ENCODE measurements around the gene CCSAP.
"Not testable (repeated sequence)": the region's sequence is repeated elsewhere in the genome, so short reads cannot be mapped to it uniquely, and the experiment has no call there.

CCSAP gene

DNA sequence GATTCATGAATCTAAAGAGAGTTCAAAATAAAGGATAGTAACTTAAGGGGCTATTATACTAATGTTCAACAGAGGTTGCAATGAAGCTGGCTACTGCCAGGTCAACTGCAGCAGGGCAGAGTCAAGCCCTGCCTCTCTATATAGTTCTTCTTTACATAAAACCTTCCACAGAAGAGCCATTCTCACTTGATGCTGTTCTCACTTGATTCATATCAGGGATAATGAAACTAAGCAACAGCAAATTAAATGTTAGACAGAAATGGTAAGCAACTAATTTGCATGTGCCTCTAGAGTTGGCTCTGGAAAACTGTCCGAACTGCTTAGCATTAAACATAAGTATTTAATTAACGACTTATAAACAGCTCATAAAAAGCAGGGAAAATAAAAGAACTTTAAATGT, 17.4 kb downstream of the CCSAP start:
- no peak for DNase-seq

DNA sequence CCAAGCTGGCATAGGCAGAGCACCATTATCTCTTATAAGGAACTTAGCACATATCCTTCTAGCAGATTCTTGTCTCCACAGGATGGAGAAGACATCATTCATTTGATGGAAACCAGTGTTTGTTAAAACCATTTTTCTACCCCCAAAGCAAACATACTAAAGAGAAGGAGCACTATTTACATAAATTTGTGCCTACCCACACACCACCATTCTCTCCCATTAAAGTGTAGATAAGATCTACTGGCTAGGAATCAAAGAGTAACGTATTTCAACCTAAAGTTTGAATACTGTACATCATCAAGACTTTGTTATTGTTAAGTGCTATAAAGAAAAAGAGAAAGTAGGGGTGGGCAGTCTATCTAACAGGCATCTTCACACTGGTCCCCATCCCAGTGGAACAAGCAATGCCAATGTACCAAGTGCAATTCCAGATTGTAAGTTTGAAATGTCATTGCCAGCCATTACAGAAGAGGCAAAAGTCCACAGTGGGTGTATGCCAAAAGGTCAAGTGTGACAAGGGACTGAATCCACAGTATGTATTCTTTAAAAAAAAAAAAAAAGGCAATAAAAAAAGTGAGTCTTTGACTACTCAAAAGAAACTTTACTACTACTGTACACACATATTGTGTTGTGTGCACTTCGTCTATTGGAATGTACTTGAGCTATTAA, 18.8 kb downstream of the CCSAP start:
- no peak for DNase-seq

DNA sequence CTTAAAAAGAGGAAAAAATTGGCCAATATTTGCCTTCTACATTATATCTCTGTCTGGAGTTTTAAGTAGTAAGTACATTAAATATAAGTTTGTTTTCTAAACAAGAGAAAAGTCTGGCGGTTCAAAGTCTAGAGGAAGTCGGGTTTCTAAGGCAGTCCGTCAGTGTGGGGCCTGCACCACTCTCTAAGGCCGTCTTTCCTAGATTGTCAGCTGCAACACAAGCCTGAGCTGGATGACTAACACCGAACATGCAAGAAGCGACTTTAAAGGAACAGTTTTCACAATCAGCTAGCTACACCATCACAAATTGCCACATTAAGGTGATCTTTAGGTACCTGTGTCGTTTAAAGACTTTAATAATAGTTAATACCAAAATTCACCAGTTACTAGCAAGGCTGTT, 19.6 kb downstream of the CCSAP start:
- no peak for DNase-seq

DNA sequence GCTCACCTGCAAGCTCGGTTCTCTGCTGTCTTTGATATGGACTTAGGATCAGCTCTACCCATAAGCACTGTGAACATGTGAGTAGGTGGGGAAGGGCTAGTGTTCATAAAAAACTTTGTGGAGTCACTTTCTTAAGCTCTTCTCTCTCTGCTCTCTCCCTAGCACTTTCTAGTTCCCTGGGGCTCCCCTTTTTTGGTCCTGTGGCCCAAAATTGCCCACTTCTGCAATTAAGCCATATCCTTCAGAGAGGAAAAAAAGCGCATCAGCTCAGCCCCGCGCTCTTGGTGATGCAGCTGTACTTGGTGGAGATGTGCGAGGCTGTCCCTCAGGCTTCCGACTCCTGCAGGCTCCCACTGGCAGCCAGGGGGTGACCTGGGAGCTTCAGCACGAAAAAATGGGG, 23.4 kb downstream of the CCSAP start:
- DNase-seq: no peak

DNA sequence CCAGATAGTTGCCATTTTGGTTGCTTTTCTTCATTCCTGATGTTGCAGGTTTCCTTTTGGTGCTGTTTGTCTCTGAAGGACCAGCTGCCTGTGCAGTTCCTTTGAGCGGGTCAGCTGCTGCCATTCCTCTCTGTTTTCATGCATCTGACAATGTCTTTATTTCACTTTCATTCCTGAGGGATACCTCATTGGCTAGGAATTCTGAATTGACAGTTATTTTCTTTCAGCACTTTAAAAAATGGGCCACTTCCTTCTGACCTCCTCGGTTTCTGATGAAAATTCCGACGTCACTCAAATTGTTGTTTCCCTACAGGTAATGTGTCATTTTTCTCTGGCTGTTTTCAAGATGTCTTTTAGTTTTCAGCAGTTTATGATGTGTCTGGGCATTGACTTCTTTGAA, 24.8 kb downstream of the CCSAP start:
- DNase-seq: no peak

DNA sequence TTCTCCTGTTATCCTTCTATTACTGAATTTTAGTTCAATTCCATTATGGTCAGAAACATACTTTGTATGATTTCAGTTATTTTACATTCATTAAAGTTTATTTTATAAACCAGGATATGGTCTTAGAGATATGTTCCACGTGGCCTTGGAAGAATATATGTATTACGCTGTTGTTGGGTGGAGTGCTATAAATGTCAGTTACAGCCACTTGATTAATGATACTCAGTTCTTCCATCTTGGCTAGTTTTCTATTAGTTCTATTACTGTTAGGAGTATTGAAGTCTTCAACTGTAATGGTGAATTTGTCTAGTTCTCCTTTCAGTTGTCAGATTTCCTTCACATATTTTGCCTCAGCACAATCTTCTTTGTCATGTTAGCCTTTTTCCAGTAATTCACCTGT, 26.7 kb downstream of the CCSAP start:
- DNase-seq: no peak

DNA sequence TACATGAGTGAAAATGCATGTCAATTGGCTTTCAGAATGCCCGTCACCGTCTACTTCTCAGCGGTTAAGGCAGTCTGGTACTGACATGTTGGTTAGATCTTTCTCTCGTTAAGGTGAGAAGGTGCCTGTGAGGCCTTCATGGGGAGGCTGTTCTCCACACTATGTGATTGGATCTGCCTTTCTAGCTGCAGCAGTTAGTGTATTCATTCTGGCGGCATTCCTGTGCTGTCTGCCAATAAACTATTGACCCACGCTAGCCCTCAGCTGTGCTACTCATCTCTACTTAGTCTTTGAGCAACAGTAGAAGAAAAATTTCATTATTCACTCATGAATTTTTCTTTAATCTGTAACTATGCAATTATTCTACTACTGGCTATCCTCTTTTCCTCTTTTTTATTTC, 32.0 kb downstream of the CCSAP start:
- peak; percentile 30 for DNase-seq

DNA sequence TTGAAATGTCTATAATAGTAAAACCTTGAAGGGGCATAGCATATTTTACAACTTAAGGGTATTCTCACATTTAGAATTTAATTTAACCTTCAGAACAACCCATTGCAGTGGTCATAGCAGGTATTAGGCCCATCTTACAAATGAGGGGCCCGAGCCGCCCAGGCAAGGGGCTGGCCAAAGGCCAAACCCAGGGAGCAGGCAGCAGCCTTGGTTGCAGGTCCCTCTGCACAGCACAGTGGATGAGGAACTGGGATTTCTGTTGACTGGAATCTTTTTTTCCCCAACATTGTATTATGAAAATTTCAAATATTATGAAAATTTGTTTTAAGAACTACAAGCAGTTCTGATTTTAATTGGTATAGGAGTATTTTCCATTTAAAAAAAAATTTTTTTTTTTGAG, 33.2 kb downstream of the CCSAP start:
- DNase-seq: no peak

DNA sequence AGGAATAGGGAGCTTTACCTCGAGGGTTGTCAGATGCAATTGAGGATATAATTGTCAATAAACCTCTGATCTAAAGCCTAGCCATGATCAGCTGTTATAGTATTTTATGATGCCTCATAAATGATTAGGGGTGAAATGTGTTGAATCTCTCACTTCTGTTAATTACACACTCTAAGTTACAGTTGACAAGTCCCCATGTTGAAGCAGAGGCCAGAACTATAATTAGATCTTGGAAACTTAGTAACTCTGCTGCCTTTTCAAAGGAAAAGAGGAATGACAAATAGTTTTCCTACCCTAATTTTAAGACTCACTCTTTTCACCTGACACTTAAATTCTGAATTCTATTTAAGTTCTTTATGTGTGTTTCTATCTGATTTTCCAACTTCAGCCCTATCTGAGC, 33.8 kb downstream of the CCSAP start:
- DNase-seq: no peak

DNA sequence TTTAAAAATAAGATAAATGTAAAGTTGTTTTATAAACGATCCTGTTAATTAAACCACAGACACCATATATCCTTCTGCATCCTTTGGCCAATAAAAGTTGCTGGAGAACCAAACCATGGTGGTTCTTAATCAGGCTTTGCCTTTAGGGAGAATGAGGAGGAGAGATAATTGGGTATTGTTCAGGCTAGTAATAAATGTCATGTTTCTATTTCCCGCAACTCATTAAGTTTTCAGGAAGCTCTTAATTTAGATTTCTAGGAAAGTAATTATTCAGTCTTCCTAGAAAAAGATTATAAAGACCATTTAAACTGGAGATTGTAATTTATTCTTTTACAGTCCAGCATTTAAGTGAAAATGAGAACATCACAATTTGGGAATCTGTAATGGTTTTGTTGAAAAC, 37.5 kb downstream of the CCSAP start:
- no peak for DNase-seq

DNA sequence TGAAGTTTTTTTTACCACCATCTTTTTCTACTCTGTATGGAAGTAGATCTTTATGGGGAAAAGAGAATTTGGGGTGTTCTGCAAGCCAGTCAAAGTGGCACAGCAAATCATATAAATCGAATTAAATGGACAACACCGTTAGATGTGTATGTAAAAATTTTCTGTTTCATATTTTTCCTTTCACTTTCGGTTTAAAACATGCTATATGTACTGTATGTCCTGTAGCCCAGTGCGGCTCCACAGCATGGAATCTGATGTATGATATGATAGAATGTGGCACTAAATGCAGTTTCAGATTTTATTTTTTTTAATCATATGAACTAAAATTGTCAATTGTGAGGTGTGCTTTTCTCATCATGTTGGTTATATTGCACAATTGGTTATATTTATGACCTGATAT, 39.0 kb downstream of the CCSAP start:
- DNase-seq: no peak

DNA sequence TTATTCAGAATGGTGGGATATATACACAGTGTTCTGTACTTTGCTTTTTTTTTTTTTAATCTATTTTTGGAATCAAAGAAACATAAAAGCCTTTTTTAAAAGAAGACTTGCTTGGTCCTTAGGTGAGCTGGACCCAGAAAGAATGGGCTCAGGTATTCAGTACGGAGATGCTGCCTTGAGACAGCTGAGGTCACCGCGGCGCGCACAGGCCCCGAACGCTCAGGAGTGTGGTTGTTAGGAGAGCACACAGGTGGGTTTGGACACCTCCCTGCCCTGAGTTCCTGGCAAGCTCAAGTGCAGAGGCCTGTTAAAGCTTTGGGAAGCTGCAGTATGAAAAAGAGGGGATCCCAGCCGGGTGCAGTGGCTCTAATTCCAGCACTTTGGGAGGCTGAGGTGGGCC, 40.1 kb downstream of the CCSAP start:
- DNase-seq: no peak

DNA sequence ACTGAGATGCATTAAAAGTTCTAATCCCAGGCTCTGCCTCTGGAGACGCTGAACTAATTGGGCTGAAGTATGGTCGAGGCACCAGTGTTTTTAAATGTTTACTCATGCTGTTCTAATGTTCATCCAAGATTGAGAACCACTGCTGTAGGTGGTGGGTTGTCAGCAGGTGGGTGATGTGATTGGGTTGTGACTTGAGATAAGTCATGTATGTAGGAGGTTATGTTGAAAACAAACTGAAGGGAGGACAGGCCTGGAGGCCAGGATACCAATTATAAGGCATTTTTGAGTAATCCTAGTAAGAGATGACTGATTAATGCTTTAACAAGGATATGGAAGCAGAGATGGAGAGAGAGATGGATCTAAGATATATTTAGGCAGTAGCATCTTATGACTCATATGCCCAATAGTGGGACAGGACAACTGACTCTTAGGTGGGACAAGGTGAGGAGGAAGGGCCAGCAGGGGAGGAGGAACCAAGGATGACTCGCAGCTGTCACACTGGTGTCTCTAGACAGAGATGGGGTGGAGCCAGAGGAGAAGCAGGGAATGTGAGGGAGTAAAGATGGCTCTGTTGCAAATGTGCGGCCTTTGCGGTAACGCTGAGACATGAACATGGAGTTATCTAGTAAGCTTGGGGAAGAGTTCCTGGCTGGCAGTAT, 42.6 kb downstream of the CCSAP start:
- no peak for DNase-seq

DNA sequence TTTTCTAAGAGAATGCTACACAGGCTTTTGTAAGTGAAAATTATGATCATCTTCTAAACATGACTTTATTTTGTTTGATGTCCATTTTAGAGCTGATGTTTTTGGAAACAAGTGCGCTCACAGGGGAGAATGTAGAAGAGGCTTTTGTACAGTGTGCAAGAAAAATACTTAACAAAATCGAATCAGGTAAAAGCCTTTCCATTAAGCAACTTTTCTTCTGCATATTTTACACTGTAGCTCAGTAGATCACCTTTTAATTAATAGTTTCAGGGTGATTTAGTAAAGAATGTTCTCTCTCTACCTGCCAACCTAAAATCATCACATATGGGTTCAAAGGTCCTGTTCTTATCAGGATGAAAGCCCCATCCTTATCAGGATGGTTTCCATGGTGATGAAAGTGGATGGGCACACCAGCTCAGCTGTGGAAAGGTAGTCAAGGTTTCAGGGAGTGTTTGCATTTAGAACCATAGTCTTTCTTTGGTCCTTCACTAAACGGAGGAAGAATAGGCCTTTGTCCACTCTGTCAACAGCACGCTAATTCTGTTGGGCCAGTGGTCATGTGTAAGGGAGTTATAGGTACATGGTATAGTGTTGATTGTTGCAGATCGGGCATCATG, 43.9 kb downstream of the CCSAP start:
- DNase-seq: no peak

DNA sequence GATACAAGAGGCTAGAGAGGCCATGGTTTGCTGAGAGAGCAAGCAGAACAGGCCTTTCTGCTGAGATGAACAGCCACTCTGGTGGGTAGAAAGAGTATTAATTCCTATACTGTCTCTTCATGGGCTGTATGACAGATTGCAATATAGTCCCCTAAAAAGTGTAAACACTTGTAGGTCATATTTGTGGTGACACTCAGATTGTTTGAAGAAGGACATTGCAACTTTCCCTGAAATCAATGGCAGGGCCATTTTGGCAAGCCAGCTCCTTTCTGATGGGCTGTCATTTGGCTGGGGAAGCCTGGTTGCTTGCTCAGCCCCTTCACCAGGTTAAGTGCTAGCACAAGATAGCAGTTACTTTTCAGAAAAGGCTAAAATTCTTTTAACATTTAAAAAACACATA, 44.4 kb downstream of the CCSAP start:
- DNase-seq: no peak

DNA sequence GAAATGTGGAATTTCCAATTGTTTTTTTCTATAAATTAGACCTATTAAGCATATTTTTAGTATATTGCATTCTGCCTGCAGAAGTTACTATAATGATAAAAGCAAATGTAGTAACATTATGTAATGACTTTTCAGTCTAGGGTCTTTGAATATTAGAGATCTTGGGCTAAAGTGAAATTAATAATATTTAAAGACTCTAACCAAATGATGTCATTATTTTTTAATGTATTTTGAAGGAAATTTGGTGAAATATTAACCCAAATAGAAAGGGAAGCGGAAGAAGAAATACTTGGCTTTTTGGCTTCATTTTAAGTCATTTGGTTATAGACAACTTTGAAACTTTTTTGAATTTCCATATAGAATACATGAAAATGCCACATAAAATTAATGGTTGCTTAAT, 45.1 kb downstream of the CCSAP start:
- no peak for DNase-seq

DNA sequence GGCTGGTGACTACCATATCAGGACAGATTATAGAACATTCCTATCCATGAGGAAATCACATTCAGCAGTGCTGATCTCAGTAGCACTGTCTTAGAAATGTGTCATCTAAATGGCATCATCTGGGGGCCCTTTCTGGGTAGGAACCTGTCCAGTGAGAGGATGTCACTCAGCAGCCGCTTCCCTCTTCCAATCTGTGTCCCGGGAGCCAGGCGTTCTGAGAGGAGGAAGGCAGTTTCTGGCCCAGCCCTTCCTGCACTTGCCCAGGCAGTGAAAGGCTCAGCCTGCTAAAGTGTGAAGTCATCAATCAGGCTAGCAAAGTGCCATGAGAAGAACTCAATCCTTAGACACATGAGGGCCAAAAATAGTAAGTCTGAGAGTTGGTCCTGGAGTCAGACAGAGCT, 46.3 kb downstream of the CCSAP start:
- no peak for DNase-seq

DNA sequence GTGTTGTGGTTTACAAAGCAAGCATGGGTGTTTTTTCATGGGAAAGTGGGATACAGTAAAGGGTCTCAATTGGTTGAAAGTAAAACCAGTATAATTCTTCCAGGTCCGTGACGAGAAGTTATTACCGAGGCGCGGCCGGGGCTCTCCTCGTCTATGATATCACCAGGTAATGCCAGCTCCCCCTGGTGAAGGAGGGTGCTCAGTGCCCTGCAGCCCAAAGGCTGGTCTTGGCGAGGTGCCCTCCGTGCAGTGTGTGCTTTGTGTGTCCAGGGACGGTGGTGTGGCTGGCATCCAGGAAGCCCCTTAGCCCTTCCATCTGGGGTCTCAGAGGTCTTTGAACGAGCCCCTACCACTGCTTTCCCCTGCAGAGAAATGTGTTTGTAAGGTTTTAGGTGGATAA, 47.1 kb downstream of the CCSAP start:
- no peak for DNase-seq

DNA sequence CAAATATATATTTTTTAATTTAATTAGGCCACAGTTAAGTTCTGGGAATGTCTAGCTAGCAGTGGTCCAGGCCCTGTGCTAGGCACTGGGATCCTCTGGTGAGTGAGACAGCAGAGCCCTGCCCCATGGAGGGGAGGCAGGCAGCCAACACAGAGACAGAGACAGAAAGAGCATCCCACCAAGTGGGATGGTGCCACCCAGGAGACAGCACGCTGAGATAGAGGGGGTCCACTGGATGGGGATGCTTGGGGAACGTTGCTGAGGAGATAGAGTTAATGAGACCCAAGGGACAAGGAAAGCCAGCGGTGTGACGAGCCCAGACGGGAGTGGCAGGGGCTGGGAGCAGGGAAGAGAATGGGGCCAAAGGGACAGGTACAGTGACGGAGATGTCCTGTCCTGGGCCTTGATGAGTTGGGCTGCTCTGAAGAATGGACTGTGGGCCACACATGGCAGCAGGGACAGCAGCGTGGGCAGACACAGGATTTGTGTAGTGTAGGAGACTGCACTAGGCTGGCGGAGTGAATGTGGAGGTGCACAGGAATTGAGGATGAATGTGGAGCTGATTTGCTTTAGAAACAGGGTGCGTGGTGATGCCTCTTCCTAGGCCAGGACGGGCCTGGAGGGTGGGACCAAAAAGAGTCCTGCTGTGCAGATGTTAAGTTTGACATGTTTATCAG, 49.2 kb downstream of the CCSAP start:
- no peak for DNase-seq

DNA sequence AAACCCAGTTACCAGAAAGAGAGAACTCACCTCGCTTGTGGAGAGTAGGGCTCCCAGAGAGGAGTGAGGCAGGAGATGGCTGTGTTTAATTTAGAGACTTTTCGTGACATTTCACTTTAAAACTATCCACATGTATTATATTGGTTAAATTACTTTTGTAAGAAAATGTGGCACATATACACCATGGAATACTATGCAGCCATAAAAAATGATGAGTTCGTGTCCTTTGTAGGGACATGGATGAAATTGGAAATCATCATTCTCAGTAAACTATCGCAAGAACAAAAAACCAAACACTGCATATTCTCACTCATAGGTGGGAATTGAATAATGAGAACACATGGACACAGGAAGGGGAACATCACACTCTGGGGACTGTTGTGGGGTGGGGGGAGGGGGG, 51.2 kb downstream of the CCSAP start:
- not testable (repeated sequence) for DNase-seq

DNA sequence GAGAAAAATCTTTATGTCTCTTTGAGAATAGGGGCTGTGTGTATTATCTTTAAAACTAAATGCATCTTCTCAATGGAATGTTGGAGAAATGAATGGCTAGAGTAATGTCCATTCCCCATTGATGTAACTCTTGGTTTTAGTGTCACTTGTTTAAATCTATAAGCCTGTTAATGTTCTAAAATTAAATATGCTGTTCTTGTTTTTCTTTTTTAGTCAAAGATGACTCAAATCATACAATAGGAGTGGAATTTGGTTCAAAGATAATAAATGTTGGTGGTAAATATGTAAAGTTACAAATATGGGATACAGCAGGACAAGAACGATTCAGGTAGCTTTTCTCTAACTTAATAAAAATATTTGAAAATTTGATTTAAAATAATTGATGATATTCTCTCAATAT, 54.3 kb downstream of the CCSAP start:
- DNase-seq: no peak

DNA sequence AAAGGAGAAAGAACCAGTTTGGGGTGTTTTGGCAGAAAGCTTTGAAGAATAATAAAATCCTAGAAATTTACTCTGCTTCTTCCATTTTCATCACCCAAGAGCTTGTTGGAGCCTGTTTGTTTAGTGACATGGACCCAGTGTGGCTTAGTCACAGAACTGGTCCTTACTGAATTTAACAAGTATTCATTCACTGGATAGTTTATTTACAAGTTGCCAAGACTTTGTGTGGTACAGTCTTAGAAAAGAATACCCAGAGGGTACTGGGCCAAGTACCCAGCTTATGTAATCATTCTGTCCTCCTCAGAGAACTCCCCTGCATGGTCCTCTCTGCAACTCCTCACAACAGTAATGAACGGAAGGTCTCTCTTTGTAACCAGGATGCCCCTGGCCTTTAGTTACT, 55.6 kb downstream of the CCSAP start:
- DNase-seq: no peak

DNA sequence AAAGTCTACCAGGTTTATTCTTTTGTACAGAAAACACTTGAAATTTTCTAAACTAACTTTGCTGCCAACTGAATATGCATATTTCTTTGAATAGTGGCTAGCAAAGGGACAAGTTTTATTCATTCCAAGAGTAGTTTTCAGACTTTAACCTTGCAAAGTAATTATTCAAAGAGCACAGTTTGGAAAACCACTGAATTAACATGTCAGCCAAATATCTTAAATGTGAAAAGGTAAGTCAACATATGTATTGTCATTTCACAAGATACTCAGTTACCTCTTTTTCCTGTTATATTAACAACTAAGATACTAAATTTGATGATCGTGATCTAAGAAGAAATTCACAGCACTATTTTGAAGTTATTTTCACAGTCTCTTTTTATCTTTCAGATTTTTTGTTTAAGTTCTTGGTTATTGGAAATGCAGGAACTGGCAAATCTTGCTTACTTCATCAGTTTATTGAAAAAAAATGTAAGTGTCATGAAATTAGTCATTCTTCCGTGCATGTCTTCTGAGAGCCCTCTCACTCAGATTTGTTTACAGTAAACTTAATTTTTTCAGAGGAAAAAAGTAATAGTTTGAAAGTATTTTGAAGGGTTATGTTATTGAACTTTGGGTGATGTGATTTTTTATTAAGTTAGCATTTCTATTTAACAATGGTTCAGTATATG, 56.6 kb downstream of the CCSAP start:
- no peak for DNase-seq

DNA sequence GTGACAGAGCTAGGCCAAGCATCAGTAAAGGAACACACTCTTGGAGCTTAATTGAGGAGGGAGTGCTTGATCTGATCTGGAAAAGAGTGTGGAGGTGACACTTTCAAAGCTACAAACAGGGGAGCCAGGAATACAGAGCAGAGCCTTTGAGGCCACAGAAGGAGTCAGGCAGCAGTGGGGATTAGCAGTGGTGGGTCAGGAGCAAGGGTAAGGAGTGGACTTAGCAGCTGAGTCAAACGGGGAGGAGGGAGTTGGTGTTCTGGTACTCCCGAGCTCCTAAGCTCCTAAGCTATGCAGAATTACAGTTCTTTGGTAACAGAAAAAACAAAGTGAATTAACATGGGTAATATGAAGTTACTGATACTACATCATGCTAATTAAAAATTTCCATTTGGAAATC, 57.4 kb downstream of the CCSAP start:
- peak; percentile 41 for DNase-seq
